ENCODE results near the gene NDUFA7. TPM values are rescaled to one million over a fixed set of nuclear protein-coding genes. Genes with fewer than 3 reads are reported as not detected.

The NDUFA7 gene
- total RNA-seq, 1 experiment from 2014 or later, result 76.4 TPM

- Mint-ChIP-seq H3K4me3 (peak within 1 kb of the TSS; percentile 75), H3K27ac (no peak within 1 kb of the TSS), H3K9me3 (no peaks in the 10 kb centered on the region), H3K27me3 (ENCODE audit: low read depth) (peaks cover 69% of the 10 kb centered on the region), H3K36me3 (no peaks in the 10 kb centered on the region), H3K4me1 (peaks cover 24% of the 10 kb centered on the region)
- DNase-seq (ENCODE audit: low spot score) (peak; percentile 68), ATAC-seq (peak; percentile 77)
- ChIA-PET POLR2A (interaction anchor here (0.6 to 1.2 kb wide), 4 partner anchors 10 to 29 kb away, joined by 3 to 5 read pairs (median 3); partner anchors contain the start of gene RAB11B), CTCF (interaction anchor here (0.6 to 3.5 kb wide), 8 partner anchors 10 to 118 kb away, joined by 3 to 37 read pairs (median 4); partner anchors contain the start of gene MARCHF2)
- TF ChIP-seq ZNF138 (CRISPR knock-in tag; conservative IDR thresholded peaks at IDR 0.05) (peak; percentile 71; the same call in 1 of the 2 replicates), CREM (CRISPR knock-in tag; IDR thresholded peaks at IDR 0.05) (no peak), TEAD4 (CRISPR knock-in tag; IDR thresholded peaks at IDR 0.05) (no peak), NFATC4 (CRISPR knock-in tag; IDR thresholded peaks at IDR 0.05) (no peak), ARID4B (CRISPR knock-in tag; IDR thresholded peaks at IDR 0.05; ENCODE audit: borderline replicate concordance) (peak; percentile 19; the same call in 1 of the 2 replicates), SMAD4 (CRISPR knock-in tag; IDR thresholded peaks at IDR 0.05) (no peak), NFYB (CRISPR knock-in tag; conservative IDR thresholded peaks at IDR 0.05; ENCODE audit: low read depth) (no peak), RELA (CRISPR knock-in tag; IDR thresholded peaks at IDR 0.05; ENCODE audit: borderline replicate concordance) (no peak), ETV6 (CRISPR knock-in tag; IDR thresholded peaks at IDR 0.05) (no peak), ZNF532 (CRISPR knock-in tag; IDR thresholded peaks at IDR 0.05; ENCODE audit: borderline replicate concordance) (no peak), FOXK1 (CRISPR knock-in tag; IDR thresholded peaks at IDR 0.05) (peak; percentile 46; the same call in 1 of the 2 replicates), ZNF396 (CRISPR knock-in tag; IDR thresholded peaks at IDR 0.05; ENCODE audit: borderline replicate concordance) (no peak), ZNF423 (CRISPR knock-in tag; IDR thresholded peaks at IDR 0.05) (no peak), MYBL2 (CRISPR knock-in tag; IDR thresholded peaks at IDR 0.05) (no peak), ZNF425 (CRISPR knock-in tag; conservative IDR thresholded peaks at IDR 0.05) (no peak), IRF2 (CRISPR knock-in tag; IDR thresholded peaks at IDR 0.05; ENCODE audit: borderline replicate concordance, low read depth) (no peak), PRDM15 (CRISPR knock-in tag; IDR thresholded peaks at IDR 0.05) (peak; percentile 83), TP53 (CRISPR knock-in tag; IDR thresholded peaks at IDR 0.05) (no peak), SP1 (CRISPR knock-in tag; conservative IDR thresholded peaks at IDR 0.05) (peak; percentile 44; the same call in 1 of the 2 replicates), ZNF671 (CRISPR knock-in tag; IDR thresholded peaks at IDR 0.05) (no peak), MAX (CRISPR knock-in tag; IDR thresholded peaks at IDR 0.05) (peak; percentile 66), ZNF263 (CRISPR knock-in tag; IDR thresholded peaks at IDR 0.05; ENCODE audit: low read depth) (no peak)
Observed at GRCh38 chr19:8363803-8364771, 42.9 kb upstream of the NDUFA7 start, which contains the start of gene ANGPTL4. Gene ANGPTL4, plus strand, starts transcription at chr19:8364155. Its CDS starts 167 bp downstream, at chr19:8364322.

All from WTC11 (cell line).